ENCODE data around the gene KCNMB3.

DNA sequence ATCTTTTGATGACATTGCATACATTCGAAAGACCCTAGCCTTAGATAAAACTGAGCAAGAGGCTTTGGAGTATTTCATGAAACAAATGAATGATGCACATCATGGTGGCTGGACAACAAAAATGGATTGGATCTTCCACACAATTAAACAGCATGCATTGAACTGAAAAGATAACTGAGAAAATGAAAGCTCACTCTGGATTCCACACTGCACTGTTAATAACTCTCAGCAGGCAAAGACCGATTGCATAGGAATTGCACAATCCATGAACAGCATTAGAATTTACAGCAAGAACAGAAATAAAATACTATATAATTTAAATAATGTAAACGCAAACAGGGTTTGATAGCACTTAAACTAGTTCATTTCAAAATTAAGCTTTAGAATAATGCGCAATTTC lies 16.7 kb downstream of the KCNMB3 start:
- TF ChIP-seq YY1 (tag by site-specific recombination; IDR thresholded peaks at IDR 0.05) (no peak), CTCF (tag by site-specific recombination; IDR thresholded peaks at IDR 0.05) (no peak), ZNF792 (tag by site-specific recombination; IDR thresholded peaks at IDR 0.05) (no peak), ZNF341 (tag by site-specific recombination; IDR thresholded peaks at IDR 0.05; ENCODE audit: low read depth) (no peak), ZNF274 (IDR thresholded peaks at IDR 0.05; ENCODE audit: low read length) (no peak), ZNF274 (tag by site-specific recombination; IDR thresholded peaks at IDR 0.05; ENCODE audit: borderline replicate concordance) (no peak), GLI2 (tag by site-specific recombination; IDR thresholded peaks at IDR 0.05; ENCODE audit: borderline replicate concordance, low read depth) (no peak)
- TF ChIP-seq, protein P1, sequence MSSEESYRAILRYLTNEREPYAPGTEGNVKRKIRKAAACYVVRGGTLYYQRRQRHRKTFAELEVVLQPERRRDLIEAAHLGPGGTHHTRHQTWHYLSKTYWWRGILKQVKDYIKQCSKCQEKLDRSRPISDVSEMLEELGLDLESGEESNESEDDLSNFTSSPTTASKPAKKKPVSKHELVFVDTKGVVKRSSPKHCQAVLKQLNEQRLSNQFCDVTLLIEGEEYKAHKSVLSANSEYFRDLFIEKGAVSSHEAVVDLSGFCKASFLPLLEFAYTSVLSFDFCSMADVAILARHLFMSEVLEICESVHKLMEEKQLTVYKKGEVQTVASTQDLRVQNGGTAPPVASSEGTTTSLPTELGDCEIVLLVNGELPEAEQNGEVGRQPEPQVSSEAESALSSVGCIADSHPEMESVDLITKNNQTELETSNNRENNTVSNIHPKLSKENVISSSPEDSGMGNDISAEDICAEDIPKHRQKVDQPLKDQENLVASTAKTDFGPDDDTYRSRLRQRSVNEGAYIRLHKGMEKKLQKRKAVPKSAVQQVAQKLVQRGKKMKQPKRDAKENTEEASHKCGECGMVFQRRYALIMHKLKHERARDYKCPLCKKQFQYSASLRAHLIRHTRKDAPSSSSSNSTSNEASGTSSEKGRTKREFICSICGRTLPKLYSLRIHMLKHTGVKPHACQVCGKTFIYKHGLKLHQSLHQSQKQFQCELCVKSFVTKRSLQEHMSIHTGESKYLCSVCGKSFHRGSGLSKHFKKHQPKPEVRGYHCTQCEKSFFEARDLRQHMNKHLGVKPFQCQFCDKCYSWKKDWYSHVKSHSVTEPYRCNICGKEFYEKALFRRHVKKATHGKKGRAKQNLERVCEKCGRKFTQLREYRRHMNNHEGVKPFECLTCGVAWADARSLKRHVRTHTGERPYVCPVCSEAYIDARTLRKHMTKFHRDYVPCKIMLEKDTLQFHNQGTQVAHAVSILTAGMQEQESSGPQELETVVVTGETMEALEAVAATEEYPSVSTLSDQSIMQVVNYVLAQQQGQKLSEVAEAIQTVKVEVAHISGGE (tag by site-specific recombination; conservative IDR thresholded peaks at IDR 0.05; ENCODE audit: low read depth): no peak
